ENCODE data around the gene PSD2. TPM values are rescaled to one million over a fixed set of nuclear protein-coding genes. Genes with fewer than 3 reads are reported as not detected.

The PSD2 gene
- total and polyA plus RNA-seq, 11 donors: 0.04 to 0.11 (median 0.04) TPM; not detected in 8

DNA sequence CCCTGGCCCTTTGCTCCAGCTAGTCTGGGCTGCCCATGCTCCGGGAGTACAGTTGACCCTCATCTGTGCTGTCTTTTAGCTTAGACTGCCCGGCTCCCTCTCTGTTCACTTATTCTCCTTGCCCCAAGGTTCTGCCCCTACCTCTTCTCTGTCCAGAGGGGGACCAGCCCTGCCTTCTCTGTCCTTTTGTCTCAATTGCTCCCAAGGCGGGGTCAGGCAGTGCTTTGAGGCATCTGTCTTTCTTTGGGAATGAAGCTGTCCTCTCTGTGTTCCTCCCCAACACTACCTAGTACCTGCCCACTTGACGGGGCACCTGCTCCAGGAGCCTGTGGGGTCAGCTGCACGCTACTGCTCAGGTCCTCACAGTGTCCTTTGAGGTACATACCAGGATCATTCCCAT lies 59.3 kb downstream of the PSD2 start:
- TF ChIP-seq POLR2A (IDR thresholded peaks at IDR 0.05) (no peak), CTCF (IDR thresholded peaks at IDR 0.05) (no peak)
- Histone ChIP-seq H3K27ac (no peak overlapping the region), H3K9me3 (no peaks in the 10 kb centered on the region), H3K36me3 (peaks cover 0 to 26% (median 9%) of the 10 kb centered on the region in 9 donors), H3K27me3 (no peaks in the 10 kb centered on the region), H3K4me3 (no peak overlapping the region), H3K4me1 (peaks cover 0 to under 1% (median 0%) of the 10 kb centered on the region in 12 donors)
- ATAC-seq (no peak), DNase-seq (no peak)
- 93 to 96% (median 96%) methylated on average over 5 of the region's 5 CpGs for WGBS, 4 donors
- intact Hi-C loops (cut with DNase I): no loop called here

GRCh38 chr5:139855451-139855850 lies 59.8 kb downstream of the PSD2 start:
- Histone ChIP-seq H3K27me3 (no peaks in the 10 kb centered on the region), H3K36me3 (peaks cover 0 to 24% (median 9%) of the 10 kb centered on the region in 9 donors), H3K27ac (no peak overlapping the region), H3K4me3 (no peak overlapping the region), H3K9me3 (no peaks in the 10 kb centered on the region), H3K4me1 (no peaks in the 10 kb centered on the region)
- intact Hi-C loops (cut with DNase I): no loop called here
- ATAC-seq (no peak), DNase-seq (peak in 1 of 5 donors; percentile 34)
- no peak for TF ChIP-seq CTCF (IDR thresholded peaks at IDR 0.05)
- TF ChIP-seq POLR2A (IDR thresholded peaks at IDR 0.05): no peak
- WGBS, 4 donors: 92 to 96% (median 94%) methylated on average over 8 of the region's 8 CpGs

DNA sequence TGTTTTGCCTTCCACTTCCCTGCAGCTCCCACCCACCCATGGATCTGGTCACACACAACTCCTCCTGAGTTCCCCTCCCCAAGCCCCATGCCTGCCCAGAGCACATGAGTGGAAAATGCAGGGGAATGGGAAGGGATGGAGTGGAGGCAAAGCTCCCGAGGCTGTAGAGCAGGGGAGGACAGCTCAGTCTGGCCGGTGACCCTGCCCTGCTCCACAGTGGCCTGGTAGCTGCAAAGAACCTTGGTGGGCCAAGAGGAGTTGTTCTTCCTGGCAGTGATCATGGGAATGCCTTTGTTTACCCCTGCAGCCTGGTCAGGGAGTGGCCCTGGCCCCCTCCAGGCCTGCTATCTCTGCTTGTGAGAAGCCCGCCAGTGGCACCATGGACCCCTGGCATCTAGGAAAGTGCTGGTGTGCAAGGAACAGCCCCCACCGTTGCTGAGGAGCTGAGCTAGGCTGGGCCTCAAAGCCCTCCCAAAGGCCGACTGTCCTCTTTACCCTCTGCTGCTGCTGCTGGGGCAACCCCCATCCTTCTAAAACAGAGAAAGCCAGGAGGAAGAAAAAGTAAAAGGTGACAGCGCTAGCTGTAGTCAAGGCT lies 60.4 kb downstream of the PSD2 start:
- peak in 1 of 5 donors; percentile 40 for DNase-seq
- TF ChIP-seq CTCF (IDR thresholded peaks at IDR 0.05) (no peak), POLR2A (IDR thresholded peaks at IDR 0.05) (no peak)
- no peak overlapping the region for H3K4me3 ChIP-seq
- no peaks in the 10 kb centered on the region for H3K27me3 ChIP-seq
- no peaks in the 10 kb centered on the region for H3K4me1 ChIP-seq
- H3K36me3 ChIP-seq: peaks cover 0 to 18% (median 9%) of the 10 kb centered on the region in 9 donors
- WGBS, 4 donors: 90 to 92% (median 91%) methylated on average over 6 of the region's 6 CpGs
- intact Hi-C loops (cut with DNase I): no loop called here
- no peaks in the 10 kb centered on the region for H3K9me3 ChIP-seq
- H3K27ac ChIP-seq: no peak overlapping the region
- no peak for ATAC-seq

DNA sequence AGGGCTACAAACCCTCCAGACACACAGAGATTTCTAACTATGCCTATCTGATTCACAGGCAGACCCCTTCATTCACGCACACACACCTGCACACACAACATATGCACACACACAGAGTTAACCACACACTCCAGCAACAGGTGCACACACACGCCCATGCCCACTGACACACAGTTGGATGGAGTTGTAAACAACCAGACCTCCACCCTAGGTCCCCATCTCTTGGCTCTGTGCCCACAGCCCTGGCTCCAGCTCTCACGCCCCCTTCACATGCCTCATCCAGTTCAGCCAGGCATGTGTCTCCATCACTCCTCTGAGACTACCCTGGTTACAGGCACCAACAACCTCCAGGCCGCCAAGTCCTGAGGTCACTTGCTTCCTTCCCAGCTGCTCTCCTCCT lies 61.1 kb downstream of the PSD2 start:
- H3K36me3 ChIP-seq: peaks cover 0 to 11% (median 4%) of the 10 kb centered on the region in 9 donors
- no peak overlapping the region for H3K27ac ChIP-seq
- H3K4me3 ChIP-seq: no peak overlapping the region
- no peaks in the 10 kb centered on the region for H3K27me3 ChIP-seq
- ATAC-seq (no peak), DNase-seq (peak in 1 of 5 donors; percentile 27)
- intact Hi-C loops (cut with DNase I): no loop called here
- no peaks in the 10 kb centered on the region for H3K9me3 ChIP-seq
- TF ChIP-seq CTCF (IDR thresholded peaks at IDR 0.05): no peak
- no peak for TF ChIP-seq POLR2A (IDR thresholded peaks at IDR 0.05)
- H3K4me1 ChIP-seq: no peaks in the 10 kb centered on the region
- 89 to 94% (median 90%) methylated on average over 4 of the region's 4 CpGs for WGBS, 4 donors

Data from heart left ventricle (tissue), 16 donors.